Measurements from ENCODE around the gene SRCIN1. TPM values are rescaled to one million over a fixed set of nuclear protein-coding genes. Genes with fewer than 3 reads are reported as not detected.
A peak's percentile ranks its signal among the peaks of the same experiment; 100 is the strongest.
"Not testable (repeated sequence)": the region's sequence is repeated elsewhere in the genome, so short reads cannot be mapped to it uniquely, and the experiment has no call there.

SRCIN1 gene, protein sequence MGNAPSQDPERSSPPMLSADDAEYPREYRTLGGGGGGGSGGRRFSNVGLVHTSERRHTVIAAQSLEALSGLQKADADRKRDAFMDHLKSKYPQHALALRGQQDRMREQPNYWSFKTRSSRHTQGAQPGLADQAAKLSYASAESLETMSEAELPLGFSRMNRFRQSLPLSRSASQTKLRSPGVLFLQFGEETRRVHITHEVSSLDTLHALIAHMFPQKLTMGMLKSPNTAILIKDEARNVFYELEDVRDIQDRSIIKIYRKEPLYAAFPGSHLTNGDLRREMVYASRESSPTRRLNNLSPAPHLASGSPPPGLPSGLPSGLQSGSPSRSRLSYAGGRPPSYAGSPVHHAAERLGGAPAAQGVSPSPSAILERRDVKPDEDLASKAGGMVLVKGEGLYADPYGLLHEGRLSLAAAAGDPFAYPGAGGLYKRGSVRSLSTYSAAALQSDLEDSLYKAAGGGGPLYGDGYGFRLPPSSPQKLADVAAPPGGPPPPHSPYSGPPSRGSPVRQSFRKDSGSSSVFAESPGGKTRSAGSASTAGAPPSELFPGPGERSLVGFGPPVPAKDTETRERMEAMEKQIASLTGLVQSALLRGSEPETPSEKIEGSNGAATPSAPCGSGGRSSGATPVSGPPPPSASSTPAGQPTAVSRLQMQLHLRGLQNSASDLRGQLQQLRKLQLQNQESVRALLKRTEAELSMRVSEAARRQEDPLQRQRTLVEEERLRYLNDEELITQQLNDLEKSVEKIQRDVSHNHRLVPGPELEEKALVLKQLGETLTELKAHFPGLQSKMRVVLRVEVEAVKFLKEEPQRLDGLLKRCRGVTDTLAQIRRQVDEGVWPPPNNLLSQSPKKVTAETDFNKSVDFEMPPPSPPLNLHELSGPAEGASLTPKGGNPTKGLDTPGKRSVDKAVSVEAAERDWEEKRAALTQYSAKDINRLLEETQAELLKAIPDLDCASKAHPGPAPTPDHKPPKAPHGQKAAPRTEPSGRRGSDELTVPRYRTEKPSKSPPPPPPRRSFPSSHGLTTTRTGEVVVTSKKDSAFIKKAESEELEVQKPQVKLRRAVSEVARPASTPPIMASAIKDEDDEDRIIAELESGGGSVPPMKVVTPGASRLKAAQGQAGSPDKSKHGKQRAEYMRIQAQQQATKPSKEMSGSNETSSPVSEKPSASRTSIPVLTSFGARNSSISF
- 8.3 and 11.9 TPM in 2 replicates for total RNA-seq (ENCODE audit: low replicate concordance)
- long read RNA-seq, partial matches to known transcripts, result 0 of 1 reads
- long read RNA-seq, other reads (novel, unspliced or antisense), result 1 of 1 reads

DNA sequence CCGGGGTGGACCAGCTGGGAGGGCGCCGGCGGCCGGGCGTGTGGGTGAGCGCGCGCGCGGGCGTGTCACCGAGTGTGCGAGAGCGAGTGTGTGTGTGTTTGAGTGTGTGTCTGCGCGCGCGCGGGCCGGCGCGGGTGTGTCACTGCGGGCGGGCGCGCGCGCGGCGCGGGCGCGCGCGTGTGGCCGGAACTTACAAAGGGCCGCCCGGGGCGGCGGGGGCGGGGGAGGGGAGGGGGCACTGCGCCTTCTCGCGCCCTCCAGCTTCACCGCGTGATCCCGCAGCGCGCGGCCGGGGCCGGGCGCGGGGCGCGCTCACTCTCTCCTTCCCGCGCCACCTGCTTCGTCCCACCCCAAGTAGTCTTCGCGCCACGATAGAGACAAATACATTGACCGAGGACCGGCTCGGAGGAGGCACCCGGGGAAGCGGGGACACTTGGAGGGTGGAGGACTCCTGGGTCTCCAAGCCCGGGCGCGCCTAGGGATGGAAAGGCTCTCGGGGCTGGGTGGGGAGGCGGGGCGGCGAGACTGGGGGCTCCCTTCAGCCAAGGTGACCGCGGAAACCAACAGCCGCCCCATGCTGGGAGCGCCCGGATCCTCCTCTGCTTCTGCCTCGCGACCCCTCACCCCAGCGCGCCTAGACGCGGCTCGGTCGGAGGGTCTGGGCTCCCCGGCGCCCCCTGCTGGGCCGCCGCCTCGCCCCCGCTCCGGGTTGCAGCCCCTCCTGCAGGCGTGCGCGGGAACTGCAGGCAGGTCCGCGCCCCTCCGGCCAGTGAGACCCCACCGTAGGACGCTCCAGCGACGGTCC is at the start of gene SRCIN1:
TSS of gene SRCIN1 (minus strand) at position 112 of the 805 bp plus-strand sequence. CDS start 247 bp downstream, outside the sequence.
- Mint-ChIP-seq H3K4me1 (ENCODE audit: unreplicated experiment) (peaks cover 27% of the 10 kb centered on the region), H3K4me3 (peak within 1 kb of the TSS; percentile 84)

DNA sequence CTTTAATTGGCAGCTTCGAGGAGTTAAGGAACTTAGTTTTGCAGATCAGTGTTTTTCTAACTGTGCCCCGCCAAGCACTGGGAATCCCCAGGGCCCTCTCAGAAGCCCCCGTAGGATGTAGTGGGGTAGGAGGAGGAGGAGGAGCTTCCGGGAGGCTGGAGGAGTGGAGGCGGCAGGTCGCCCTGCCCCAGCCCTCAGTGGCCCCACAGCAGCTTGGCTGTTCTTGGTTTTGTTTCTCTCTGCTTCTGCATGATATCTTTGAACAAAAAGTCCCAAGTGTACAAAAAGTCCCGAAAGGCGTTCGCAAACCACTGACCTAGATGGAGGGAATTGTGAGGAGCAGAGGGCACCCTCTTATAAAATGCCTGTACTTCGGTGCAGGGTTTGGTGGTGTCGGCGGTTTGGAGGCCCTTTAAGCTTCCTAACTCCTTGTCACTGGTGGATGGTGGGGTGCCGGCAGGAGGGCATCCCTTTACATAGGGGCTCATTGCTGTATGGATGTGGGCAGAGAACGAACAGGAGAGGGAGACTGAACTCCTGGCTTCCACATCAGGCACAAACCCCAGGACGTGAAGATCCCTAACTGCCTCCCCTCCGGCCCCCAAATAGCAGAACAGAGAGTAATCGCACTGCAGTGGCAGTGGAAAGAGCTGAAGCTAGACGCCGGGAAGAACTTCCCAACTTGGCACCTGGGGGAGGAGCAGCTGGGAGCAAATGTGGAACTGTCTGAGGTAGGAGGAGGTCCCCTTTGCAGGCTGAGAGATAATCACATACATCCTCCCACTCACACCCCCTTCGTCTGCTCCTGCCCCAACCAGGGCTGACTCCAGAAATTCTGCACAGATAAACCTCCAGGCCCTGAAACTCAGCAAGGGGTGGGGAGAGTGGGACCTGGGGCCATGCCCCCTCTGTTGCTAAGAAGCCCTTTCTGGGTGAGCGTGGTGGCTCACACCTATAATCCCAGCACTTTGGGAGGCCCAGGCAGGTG is 49.0 kb upstream of the SRCIN1 start:
- H3K4me3 Mint-ChIP-seq, result peak overlapping the region; percentile 22
- no peaks in the 10 kb centered on the region for H3K9me3 Mint-ChIP-seq
- no peak for DNase-seq (ENCODE audit: extremely low spot score, unreplicated experiment)
- TF ChIP-seq, protein P1, sequence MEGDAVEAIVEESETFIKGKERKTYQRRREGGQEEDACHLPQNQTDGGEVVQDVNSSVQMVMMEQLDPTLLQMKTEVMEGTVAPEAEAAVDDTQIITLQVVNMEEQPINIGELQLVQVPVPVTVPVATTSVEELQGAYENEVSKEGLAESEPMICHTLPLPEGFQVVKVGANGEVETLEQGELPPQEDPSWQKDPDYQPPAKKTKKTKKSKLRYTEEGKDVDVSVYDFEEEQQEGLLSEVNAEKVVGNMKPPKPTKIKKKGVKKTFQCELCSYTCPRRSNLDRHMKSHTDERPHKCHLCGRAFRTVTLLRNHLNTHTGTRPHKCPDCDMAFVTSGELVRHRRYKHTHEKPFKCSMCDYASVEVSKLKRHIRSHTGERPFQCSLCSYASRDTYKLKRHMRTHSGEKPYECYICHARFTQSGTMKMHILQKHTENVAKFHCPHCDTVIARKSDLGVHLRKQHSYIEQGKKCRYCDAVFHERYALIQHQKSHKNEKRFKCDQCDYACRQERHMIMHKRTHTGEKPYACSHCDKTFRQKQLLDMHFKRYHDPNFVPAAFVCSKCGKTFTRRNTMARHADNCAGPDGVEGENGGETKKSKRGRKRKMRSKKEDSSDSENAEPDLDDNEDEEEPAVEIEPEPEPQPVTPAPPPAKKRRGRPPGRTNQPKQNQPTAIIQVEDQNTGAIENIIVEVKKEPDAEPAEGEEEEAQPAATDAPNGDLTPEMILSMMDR (conservative IDR thresholded peaks at IDR 0.05), result no peak
- H3K4me1 Mint-ChIP-seq (ENCODE audit: unreplicated experiment), result peaks cover 21% of the 10 kb centered on the region
- no peaks in the 10 kb centered on the region for H3K36me3 Mint-ChIP-seq
- no peak overlapping the region for H3K27ac Mint-ChIP-seq
- peaks cover 12% of the 10 kb centered on the region for H3K27me3 Mint-ChIP-seq

More for the DNA sequence above, at the start of gene SRCIN1:
- H3K36me3 Mint-ChIP-seq, result no peaks in the 10 kb centered on the region
- peaks cover 39% of the 10 kb centered on the region for H3K27me3 Mint-ChIP-seq
- DNase-seq (ENCODE audit: extremely low spot score, unreplicated experiment), result no peak
- TF ChIP-seq, protein P1 (conservative IDR thresholded peaks at IDR 0.05), result peak; percentile 100
- H3K9me3 Mint-ChIP-seq, result no peaks in the 10 kb centered on the region
- peak within 1 kb of the TSS; percentile 67 for H3K27ac Mint-ChIP-seq

DNA sequence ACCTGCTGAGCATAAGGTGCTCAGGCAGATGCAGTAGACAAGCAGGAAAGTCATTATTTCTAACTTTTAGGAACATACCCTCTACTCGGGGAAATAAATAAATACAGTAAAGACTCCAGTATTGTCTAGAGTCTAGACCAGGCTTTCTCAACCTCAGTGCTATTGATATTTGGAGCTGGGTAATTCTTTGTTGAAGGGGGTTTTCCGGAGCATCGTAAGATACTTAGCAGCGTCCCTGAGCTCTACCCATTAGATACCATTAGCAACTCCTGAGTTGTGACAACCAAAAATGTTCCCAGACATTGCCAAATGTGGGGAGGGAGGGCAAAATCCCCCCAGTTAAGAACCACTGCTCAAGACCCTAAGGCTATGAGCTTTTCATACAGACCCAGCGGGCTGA is 47.9 kb upstream of the SRCIN1 start:
- H3K4me1 Mint-ChIP-seq (ENCODE audit: unreplicated experiment), result peaks cover 21% of the 10 kb centered on the region
- no peak overlapping the region for H3K4me3 Mint-ChIP-seq
- no peaks in the 10 kb centered on the region for H3K36me3 Mint-ChIP-seq
- DNase-seq (ENCODE audit: extremely low spot score, unreplicated experiment), result no peak
- no peaks in the 10 kb centered on the region for H3K9me3 Mint-ChIP-seq
- H3K27me3 Mint-ChIP-seq, result peaks cover 12% of the 10 kb centered on the region
- TF ChIP-seq, protein P1 (conservative IDR thresholded peaks at IDR 0.05), result no peak
- H3K27ac Mint-ChIP-seq, result no peak overlapping the region

DNA sequence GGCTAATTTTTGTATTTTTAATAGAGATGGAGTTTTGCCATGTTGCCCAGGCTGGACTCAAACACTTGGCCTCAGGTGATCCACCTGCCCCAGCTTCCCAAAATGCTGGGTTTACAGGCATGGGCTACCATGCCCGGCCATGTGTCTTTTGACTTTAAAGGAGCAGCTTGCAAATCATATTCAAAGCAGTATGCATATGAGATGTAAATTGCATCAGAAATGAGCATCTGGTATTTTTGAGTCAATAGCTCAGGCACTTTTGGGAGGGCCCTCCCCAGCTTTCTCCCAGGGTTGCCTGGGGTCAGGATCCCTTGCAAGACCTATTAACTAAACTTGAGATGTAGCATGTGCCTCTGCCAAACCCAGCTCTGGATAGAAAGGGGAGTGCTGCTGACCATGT is 47.5 kb upstream of the SRCIN1 start:
- H3K9me3 Mint-ChIP-seq, result no peaks in the 10 kb centered on the region
- no peak overlapping the region for H3K4me3 Mint-ChIP-seq
- no peaks in the 10 kb centered on the region for H3K36me3 Mint-ChIP-seq
- peaks cover 21% of the 10 kb centered on the region for H3K4me1 Mint-ChIP-seq (ENCODE audit: unreplicated experiment)
- H3K27me3 Mint-ChIP-seq, result peaks cover 9% of the 10 kb centered on the region
- no peak overlapping the region for H3K27ac Mint-ChIP-seq
- no peak for DNase-seq (ENCODE audit: extremely low spot score, unreplicated experiment)
- TF ChIP-seq, protein P1 (conservative IDR thresholded peaks at IDR 0.05), result no peak

DNA sequence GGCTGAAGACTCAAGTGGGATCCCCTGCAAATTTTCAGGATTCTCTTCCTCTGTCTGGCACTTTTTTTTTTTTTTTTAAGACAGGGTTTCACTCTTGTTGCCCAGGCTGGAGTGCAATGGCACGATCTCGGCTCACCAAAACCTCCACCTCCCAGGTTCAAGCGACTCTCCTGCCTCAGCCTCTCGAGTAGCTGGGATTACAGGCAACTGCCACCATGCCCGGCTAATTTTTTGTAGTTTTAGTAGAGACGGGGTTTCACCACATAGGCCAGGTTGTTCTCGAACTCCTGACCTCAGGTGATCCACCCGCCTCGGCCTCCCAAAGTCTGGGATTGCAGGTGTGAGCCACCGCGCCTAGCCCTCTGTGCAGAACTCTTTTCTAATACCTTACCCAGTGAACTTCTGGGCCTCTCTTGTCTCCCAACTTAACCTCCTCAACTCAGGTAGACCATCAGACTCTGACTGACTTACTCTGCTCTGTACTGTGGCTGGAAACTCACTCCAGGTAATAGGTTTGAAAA is 45.0 kb upstream of the SRCIN1 start:
- Mint-ChIP-seq H3K4me1 (ENCODE audit: unreplicated experiment) (peaks cover 12% of the 10 kb centered on the region), H3K27me3 (peaks cover 12% of the 10 kb centered on the region)
- H3K27ac Mint-ChIP-seq; DNase-seq (ENCODE audit: extremely low spot score, unreplicated experiment); H3K4me3 Mint-ChIP-seq; H3K36me3 Mint-ChIP-seq; H3K9me3 Mint-ChIP-seq: not testable (repeated sequence)

Data from type B pancreatic cell (in vitro differentiated cells).